IPS-NIHi7 (cell line): ENCODE measurements around the gene IL3.

Experiments
- DNase-seq: peaks from one replicate; pipeline ENCODE4 v3.0.0; 2012; ENCODE audit warnings: mixed read lengths; ENCODE audit errors: extremely low spot score

Gene IL3

GRCh38 chr5:132056610-132057497 lies 3.6 kb upstream of the IL3 start:
- no peak for DNase-seq

DNA sequence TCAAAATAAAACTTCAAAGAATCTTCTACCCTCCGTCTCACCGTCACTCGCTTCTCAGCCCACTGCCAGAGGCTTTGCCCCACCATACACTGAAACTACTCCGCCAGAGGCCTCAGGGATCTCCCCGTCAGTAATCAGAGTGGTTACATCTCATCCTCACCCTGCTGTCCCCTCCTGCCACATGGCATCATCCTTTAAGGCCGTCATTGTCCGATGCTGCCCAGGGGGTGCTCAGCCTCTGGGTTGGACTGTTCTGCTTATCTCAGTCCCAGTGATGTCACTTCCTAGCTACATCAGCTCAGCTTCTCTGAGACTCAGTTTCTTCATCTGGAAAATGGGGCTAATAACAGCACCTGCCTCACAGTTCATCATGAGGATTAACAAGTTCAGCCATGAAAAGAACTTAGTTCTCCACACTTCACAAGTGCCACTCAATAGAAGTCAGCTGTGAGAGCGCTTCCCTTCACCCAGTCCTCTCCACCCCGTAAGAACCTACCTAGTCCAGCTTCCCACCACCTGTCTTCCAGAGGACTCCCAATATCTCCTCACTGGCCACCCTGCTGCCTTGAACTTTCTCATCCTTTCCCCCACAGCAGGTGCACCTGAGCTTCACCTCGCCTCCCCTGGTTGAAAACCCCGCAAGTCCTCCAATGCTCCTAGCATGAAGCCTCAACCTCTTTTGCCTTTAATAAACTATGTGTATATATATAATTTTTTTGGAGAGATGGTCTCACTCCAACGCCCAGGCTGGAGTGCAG lies 2.8 kb upstream of the IL3 start:
- DNase-seq = no peak

DNA sequence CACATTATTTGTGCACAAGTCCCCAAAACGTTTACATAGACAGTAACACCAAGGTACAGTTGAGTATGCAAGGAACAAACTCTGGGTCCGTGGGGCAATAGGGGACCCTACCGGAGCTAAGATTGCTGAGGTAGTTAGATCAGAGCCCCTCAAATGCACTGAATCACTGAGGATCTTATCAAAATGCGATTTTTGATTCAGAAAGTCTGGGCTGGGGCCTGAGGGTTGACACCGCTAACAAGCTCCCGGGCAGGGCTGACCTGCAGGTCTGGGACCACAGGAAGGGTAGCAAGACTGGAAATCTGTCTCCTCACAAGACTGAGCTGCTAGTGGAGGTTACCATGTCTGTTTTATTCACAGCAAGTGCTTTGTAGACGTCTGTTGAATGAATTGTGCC lies 1.8 kb upstream of the IL3 start:
- DNase-seq = no peak

DNA sequence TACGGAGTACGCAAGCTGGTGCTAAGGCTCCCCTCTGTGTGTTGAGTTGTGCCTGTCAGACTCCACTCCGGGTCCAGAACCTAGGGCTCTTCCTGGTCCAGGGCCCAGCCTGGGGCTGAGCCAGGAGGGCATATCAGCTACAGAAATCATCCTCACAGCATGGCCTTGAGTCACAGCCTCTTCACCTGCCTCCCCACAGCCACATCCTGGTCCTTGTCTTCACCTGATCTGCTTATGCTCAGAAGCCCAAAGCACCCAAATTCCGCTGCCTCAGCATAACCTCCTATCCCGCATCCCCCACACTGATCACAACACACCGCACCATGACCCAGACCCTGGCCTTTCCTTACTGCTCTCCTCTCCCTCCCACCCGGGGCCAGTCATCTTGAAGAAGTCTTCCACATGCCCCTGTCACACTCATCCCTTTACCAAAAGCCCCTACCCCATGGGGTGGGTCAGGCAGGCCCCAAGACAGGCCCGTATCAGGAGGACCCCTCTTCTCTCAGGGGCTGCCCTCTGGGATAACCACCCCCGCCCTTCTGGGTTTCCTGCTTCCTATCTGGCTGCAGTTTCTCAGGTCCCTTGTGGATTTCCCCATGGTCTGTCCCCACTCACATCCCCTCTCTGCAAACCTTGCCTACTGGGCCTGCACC lies 1.3 kb upstream of the IL3 start:
- DNase-seq = no peak

GRCh38 chr5:132059696-132060500 lies 557 bp upstream of the IL3 start:
- DNase-seq = no peak

GRCh38 chr5:132063090-132063911 lies 2.8 kb downstream of the IL3 start:
- peak; percentile 90 for DNase-seq

- no peak for DNase-seq
These were observed 3.7 kb downstream of the IL3 start for GRCh38 chr5:132064140-132064539.

- peak; percentile 90 for DNase-seq
These were observed 4.4 kb downstream of the IL3 start for GRCh38 chr5:132064738-132065331.

GRCh38 chr5:132065351-132065937 lies 5.0 kb downstream of the IL3 start:
- DNase-seq = peak; percentile 93

GRCh38 chr5:132065951-132066701 lies 5.7 kb downstream of the IL3 start:
- no peak for DNase-seq

GRCh38 chr5:132066871-132067270 lies 6.4 kb downstream of the IL3 start:
- DNase-seq = no peak

GRCh38 chr5:132067451-132067850 lies 7.0 kb downstream of the IL3 start:
- no peak for DNase-seq

DNA sequence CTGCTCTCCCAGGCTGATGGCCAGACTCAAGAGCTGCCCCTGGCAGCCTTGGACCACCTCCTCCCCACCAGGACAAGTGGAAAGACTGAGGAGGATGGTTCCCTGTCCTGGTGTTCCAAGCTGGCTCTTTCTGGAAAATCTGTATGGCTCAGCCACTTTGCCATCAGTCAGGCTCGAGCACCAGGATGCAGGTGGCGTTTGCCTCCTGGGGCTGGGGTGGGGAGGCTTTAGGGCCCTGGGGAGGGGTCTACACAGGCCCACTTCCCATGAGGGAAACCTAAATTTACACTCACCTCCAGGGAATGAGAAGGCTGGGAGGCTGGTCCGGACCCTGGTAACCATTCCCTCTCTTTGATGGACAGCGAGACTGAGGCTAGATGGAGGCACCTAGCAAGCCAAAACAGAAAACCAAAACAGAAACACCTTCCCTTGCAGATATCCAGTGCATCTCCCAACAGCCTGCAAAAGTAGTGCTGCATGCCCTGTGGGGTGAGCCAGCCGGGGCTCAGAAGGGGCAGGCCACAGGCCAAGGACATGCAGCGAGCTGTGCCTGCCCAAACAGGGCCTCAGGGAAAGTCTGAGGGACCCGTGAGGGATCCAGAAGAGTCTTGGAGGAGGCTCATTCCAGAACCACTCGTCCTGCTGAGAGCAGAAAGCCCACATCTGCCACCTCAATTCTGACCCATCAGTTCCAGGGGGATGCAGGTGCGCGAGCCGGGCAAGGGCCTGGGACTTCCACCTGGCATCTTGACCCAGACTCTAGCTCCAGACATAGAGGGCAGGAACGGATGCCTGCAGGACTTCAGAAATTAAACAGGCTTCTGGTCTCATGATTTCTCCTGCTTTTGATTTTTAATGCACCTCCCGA lies 7.7 kb downstream of the IL3 start:
- no peak for DNase-seq

GRCh38 chr5:132069561-132069960 lies 9.1 kb downstream of the IL3 start:
- no peak for DNase-seq

DNA sequence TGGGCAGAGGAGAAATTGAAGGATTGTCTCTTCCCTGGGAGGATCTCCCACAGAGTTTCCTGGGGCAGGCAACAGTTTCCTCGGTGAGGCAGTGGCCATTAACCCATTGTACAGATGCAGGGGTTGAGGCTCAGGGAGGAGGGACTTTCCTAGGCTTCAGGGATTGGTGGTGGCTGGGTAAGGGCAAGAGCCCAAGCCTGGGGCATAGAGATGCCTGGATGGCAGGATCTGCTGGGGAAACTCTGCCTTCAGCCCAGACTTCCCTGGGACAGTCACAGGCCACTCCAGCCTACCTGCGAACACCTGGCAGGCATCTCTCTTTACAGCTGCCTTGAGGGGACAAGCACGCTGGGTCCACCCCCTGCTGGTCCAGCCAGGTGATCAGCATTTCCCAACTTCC lies 9.5 kb downstream of the IL3 start:
- no peak for DNase-seq

GRCh38 chr5:132070460-132071337 lies 10.2 kb downstream of the IL3 start:
- no peak for DNase-seq

DNA sequence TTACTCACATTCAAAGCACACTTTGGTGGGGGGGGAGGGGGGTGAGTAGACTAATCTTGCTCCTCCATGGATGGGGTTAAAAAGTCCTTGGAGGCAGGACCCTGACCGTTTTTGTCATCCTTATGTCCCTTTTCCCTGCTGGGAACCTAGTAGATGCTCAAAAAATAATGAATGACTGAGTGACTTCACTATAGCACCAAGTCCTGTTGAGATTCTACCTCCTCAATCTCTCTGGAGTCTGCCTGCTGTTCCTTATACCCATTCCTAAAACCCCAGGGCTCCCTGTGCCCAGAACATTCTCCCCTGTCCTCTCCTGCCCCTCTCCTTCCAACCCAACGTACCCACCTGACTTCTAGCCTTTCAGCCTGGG lies 10.9 kb downstream of the IL3 start:
- no peak for DNase-seq
